Dedifferentiated amniotic fluid mesenchymal stem cell (primary cell): ENCODE data around the gene SNX24.
"Not testable (repeated sequence)": the region's sequence is repeated elsewhere in the genome, so short reads cannot be mapped to it uniquely, and the experiment has no call there.

Experiments
- DNase-seq: peaks from one replicate; pipeline ENCODE4 v3.0.0-alpha.2; 2016; ENCODE audit errors: extremely low spot score

SNX24 gene

GRCh38 chr5:122845229-122846050 is at the start of gene SNX24:
SNX24 (plus strand) TSS chr5:122845613; CDS start chr5:122845634, 21 bp downstream.
- peak; percentile 61 for DNase-seq

GRCh38 chr5:122805481-122805880 is 39.9 kb upstream of the SNX24 start:
- no peak for DNase-seq

GRCh38 chr5:122810405-122810804 is 35.0 kb upstream of the SNX24 start:
- no peak for DNase-seq

GRCh38 chr5:122815218-122815767 is 30.1 kb upstream of the SNX24 start:
- peak; percentile 59 for DNase-seq

- no peak for DNase-seq
These were observed 28.7 kb upstream of the SNX24 start for GRCh38 chr5:122816756-122817155.

- DNase-seq = no peak
These were observed 13.4 kb upstream of the SNX24 start for GRCh38 chr5:122831984-122832383.

GRCh38 chr5:122835681-122836080 is 9.7 kb upstream of the SNX24 start:
- DNase-seq = no peak

GRCh38 chr5:122836947-122837346 is 8.5 kb upstream of the SNX24 start:
- no peak for DNase-seq

GRCh38 chr5:122839731-122840130 is 5.7 kb upstream of the SNX24 start:
- DNase-seq = no peak

GRCh38 chr5:122842016-122842580 is 3.3 kb upstream of the SNX24 start:
- no peak for DNase-seq

GRCh38 chr5:122844136-122844909 is 1.1 kb upstream of the SNX24 start:
- no peak for DNase-seq

- DNase-seq = no peak
These were observed 544 bp upstream of the SNX24 start for GRCh38 chr5:122844910-122845228.

- peak; percentile 37 for DNase-seq
These were observed 688 bp downstream of the SNX24 start for GRCh38 chr5:122846051-122846550.

GRCh38 chr5:122847687-122848081 is 2.3 kb downstream of the SNX24 start:
- DNase-seq = no peak

- peak; percentile 15 for DNase-seq
These were observed 4.4 kb downstream of the SNX24 start for GRCh38 chr5:122849771-122850170.

GRCh38 chr5:122857538-122857937 is 12.1 kb downstream of the SNX24 start:
- DNase-seq = not testable (repeated sequence)

GRCh38 chr5:122858451-122858850 is 13.0 kb downstream of the SNX24 start:
- no peak for DNase-seq

- DNase-seq = no peak
These were observed 17.8 kb downstream of the SNX24 start for GRCh38 chr5:122863240-122863639.

GRCh38 chr5:122863721-122864120 is 18.3 kb downstream of the SNX24 start:
- no peak for DNase-seq

GRCh38 chr5:122864400-122864799 is 19.0 kb downstream of the SNX24 start:
- no peak for DNase-seq

GRCh38 chr5:122864842-122865241 is 19.4 kb downstream of the SNX24 start:
- no peak for DNase-seq

- peak; percentile 31 for DNase-seq
These were observed 24.9 kb downstream of the SNX24 start for GRCh38 chr5:122870219-122870856.
